IPS-20b (cell line): ENCODE results near the gene CHKA.
A peak's percentile ranks its signal among the peaks of the same experiment; 100 is the strongest.

Source experiments
- H3K27ac ChIP-seq: one replicate; pipeline ENCODE4 v1.5.1; 2013; ENCODE audit warnings: low read length
- H3K27me3 ChIP-seq: 2 replicates; pipeline ENCODE4 v1.6.1; 2013; ENCODE audit warnings: mild to moderate bottlenecking, low read length, inconsistent platforms; ENCODE audit not compliant: insufficient read depth
- H3K36me3 ChIP-seq: 2 replicates; pipeline ENCODE4 v1.6.1; 2013; ENCODE audit warnings: low read depth, mild to moderate bottlenecking, inconsistent platforms, low read length, moderate library complexity; ENCODE audit not compliant: insufficient read depth
- H3K4me1 ChIP-seq: 2 replicates; pipeline ENCODE4 v1.6.1; 2013; ENCODE audit warnings: mild to moderate bottlenecking, control low read depth, inconsistent platforms, low read length, moderate library complexity; ENCODE audit not compliant: insufficient read depth
- H3K4me3 ChIP-seq: 2 replicates; pipeline ENCODE4 v1.5.1; 2013; ENCODE audit warnings: mild to moderate bottlenecking, low read length, inconsistent platforms
- H3K9ac ChIP-seq: 2 replicates; pipeline ENCODE4 v1.6.1; 2013; ENCODE audit warnings: low read depth, mild to moderate bottlenecking, inconsistent platforms, low read length, moderate library complexity
- H3K9me3 ChIP-seq: 2 replicates; pipeline ENCODE4 v1.6.1; 2013; ENCODE audit warnings: mild to moderate bottlenecking, low read depth, low read length, inconsistent platforms; ENCODE audit not compliant: insufficient read depth

CHKA gene

GRCh38 chr11:68121067-68121899 is at the start of gene CHKA:
CHKA (minus strand) TSS chr11:68121388; CDS start chr11:68121177, 211 bp downstream.
- H3K27ac ChIP-seq = peak within 1 kb of the TSS; percentile 80
- H3K27me3 ChIP-seq = no peaks in the 10 kb centered on the region
- H3K36me3 ChIP-seq = peaks cover 13% of the 10 kb centered on the region; the same call in 1 of the 2 replicates
- H3K4me3 ChIP-seq = peak within 1 kb of the TSS; percentile 94
- no peaks in the 10 kb centered on the region for H3K9me3 ChIP-seq
- peaks cover 35% of the 10 kb centered on the region for H3K4me1 ChIP-seq
- H3K9ac ChIP-seq = peak within 1 kb of the TSS; percentile 85

- Histone ChIP-seq H3K9me3 (no peaks in the 10 kb centered on the region), H3K4me1 (no peaks in the 10 kb centered on the region)
Observed at GRCh38 chr11:68169442-68169841, 48.3 kb upstream of the CHKA start.

GRCh38 chr11:68168694-68169093 is 47.5 kb upstream of the CHKA start:
- H3K9ac ChIP-seq = no peak overlapping the region
- no peaks in the 10 kb centered on the region for H3K4me1 ChIP-seq
- no peaks in the 10 kb centered on the region for H3K9me3 ChIP-seq
- H3K27me3 ChIP-seq = no peaks in the 10 kb centered on the region
- peaks cover 94% of the 10 kb centered on the region for H3K36me3 ChIP-seq
- H3K4me3 ChIP-seq = no peak overlapping the region
- H3K27ac ChIP-seq = no peak overlapping the region

More at GRCh38 chr11:68169442-68169841, 48.3 kb upstream of the CHKA start:
- H3K36me3 ChIP-seq = peaks cover 94% of the 10 kb centered on the region
- H3K27me3 ChIP-seq = no peaks in the 10 kb centered on the region
- no peak overlapping the region for H3K27ac ChIP-seq
- no peak overlapping the region for H3K9ac ChIP-seq
- no peak overlapping the region for H3K4me3 ChIP-seq

- Histone ChIP-seq H3K27me3 (no peaks in the 10 kb centered on the region), H3K27ac (no peak overlapping the region), H3K4me3 (no peak overlapping the region), H3K9me3 (no peaks in the 10 kb centered on the region), H3K36me3 (peaks cover 85% of the 10 kb centered on the region), H3K4me1 (no peaks in the 10 kb centered on the region), H3K9ac (no peak overlapping the region)
Observed at GRCh38 chr11:68167474-68167873, 46.3 kb upstream of the CHKA start.

- Histone ChIP-seq H3K27ac (no peak overlapping the region), H3K36me3 (peaks cover 81% of the 10 kb centered on the region)
Observed at GRCh38 chr11:68166969-68167368, 45.8 kb upstream of the CHKA start.

GRCh38 chr11:68165601-68166000 is 44.4 kb upstream of the CHKA start:
- H3K27me3 ChIP-seq = no peaks in the 10 kb centered on the region
- no peak overlapping the region for H3K27ac ChIP-seq
- no peak overlapping the region for H3K4me3 ChIP-seq
- no peak overlapping the region for H3K9ac ChIP-seq
- H3K36me3 ChIP-seq = peaks cover 67% of the 10 kb centered on the region
- H3K9me3 ChIP-seq = no peaks in the 10 kb centered on the region
- no peaks in the 10 kb centered on the region for H3K4me1 ChIP-seq

More at GRCh38 chr11:68166969-68167368, 45.8 kb upstream of the CHKA start:
- no peak overlapping the region for H3K9ac ChIP-seq
- H3K27me3 ChIP-seq = no peaks in the 10 kb centered on the region
- H3K9me3 ChIP-seq = no peaks in the 10 kb centered on the region
- H3K4me1 ChIP-seq = no peaks in the 10 kb centered on the region
- no peak overlapping the region for H3K4me3 ChIP-seq

GRCh38 chr11:68164437-68164836 is 43.2 kb upstream of the CHKA start:
- Histone ChIP-seq H3K4me1 (no peaks in the 10 kb centered on the region), H3K36me3 (peaks cover 56% of the 10 kb centered on the region), H3K9me3 (no peaks in the 10 kb centered on the region), H3K9ac (no peak overlapping the region), H3K27ac (no peak overlapping the region), H3K27me3 (no peaks in the 10 kb centered on the region), H3K4me3 (no peak overlapping the region)

GRCh38 chr11:68163691-68164090 is 42.5 kb upstream of the CHKA start:
- Histone ChIP-seq H3K9ac (no peak overlapping the region), H3K4me1 (no peaks in the 10 kb centered on the region), H3K4me3 (no peak overlapping the region), H3K36me3 (peaks cover 48% of the 10 kb centered on the region), H3K9me3 (no peaks in the 10 kb centered on the region), H3K27ac (no peak overlapping the region), H3K27me3 (no peaks in the 10 kb centered on the region)

- Histone ChIP-seq H3K9me3 (no peaks in the 10 kb centered on the region), H3K36me3 (peaks cover 27% of the 10 kb centered on the region), H3K27ac (no peak overlapping the region), H3K4me3 (no peak overlapping the region), H3K9ac (no peak overlapping the region), H3K4me1 (no peaks in the 10 kb centered on the region), H3K27me3 (no peaks in the 10 kb centered on the region)
Observed at GRCh38 chr11:68160100-68160695, 39.0 kb upstream of the CHKA start.

- no peaks in the 10 kb centered on the region for H3K27me3 ChIP-seq
- H3K4me3 ChIP-seq = no peak overlapping the region
- peaks cover 24% of the 10 kb centered on the region for H3K36me3 ChIP-seq
- H3K27ac ChIP-seq = no peak overlapping the region
- no peaks in the 10 kb centered on the region for H3K4me1 ChIP-seq
- H3K9ac ChIP-seq = no peak overlapping the region
- no peaks in the 10 kb centered on the region for H3K9me3 ChIP-seq
Observed at GRCh38 chr11:68159665-68160064, 38.5 kb upstream of the CHKA start.

GRCh38 chr11:68159161-68159560 is 38.0 kb upstream of the CHKA start:
- peaks cover 19% of the 10 kb centered on the region for H3K36me3 ChIP-seq
- H3K4me3 ChIP-seq = no peak overlapping the region
- no peaks in the 10 kb centered on the region for H3K4me1 ChIP-seq
- no peak overlapping the region for H3K27ac ChIP-seq
- no peak overlapping the region for H3K9ac ChIP-seq
- no peaks in the 10 kb centered on the region for H3K27me3 ChIP-seq
- H3K9me3 ChIP-seq = no peaks in the 10 kb centered on the region

- H3K27me3 ChIP-seq = no peaks in the 10 kb centered on the region
- peaks cover 13% of the 10 kb centered on the region for H3K36me3 ChIP-seq
- no peak overlapping the region for H3K27ac ChIP-seq
- H3K4me1 ChIP-seq = no peaks in the 10 kb centered on the region
- H3K9ac ChIP-seq = no peak overlapping the region
- no peak overlapping the region for H3K4me3 ChIP-seq
- H3K9me3 ChIP-seq = no peaks in the 10 kb centered on the region
Observed at GRCh38 chr11:68158580-68158979, 37.4 kb upstream of the CHKA start.
